ENCODE data around the gene EDA.

GRCh38 chrX:70062961-70063550, 447.1 kb downstream of the EDA start:
- TF ChIP-seq CTCF (IDR thresholded peaks at IDR 0.05) (no peak), POLR2AphosphoS5 (IDR thresholded peaks at IDR 0.05) (no peak), POLR2A (IDR thresholded peaks at IDR 0.05) (no peak)
